ENCODE results near the gene STK11. TPM values are rescaled to one million over a fixed set of nuclear protein-coding genes. Genes with fewer than 3 reads are reported as not detected.

Gene STK11
- total RNA-seq, 1 donor from 2014 or later: 61.6 TPM

DNA sequence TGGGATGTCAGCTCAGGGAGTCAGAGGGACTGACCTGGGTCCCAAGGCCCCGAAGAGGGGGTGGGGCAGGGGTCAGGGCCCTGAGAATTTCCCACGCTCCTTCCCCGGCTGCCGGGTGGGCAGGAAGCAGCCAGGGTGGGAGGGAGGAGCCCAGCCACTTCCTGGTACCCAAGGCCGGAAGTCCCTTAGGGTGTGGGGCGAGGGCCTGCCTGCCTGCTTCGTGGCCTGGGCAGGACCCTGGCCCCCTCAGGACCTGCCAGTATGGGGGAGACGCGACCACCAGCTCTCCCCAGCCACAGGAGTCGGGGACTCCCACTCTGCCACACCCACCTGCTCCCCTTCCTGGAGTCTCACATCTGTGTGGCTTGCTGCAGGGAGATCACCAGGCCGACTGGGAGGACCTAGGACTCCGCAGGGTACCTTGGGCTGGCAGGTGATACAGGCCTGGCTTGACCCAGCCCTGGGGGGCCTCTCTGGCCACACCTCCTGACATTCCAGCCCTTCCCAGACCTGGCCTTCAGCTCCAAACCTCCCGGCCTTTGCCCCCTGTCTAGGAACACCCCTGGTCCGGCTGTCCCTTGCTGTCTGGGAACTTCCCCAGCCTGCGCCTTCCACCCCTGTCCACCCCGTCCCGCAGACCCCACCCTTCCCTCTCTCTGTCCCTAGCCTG lies 53.8 kb downstream of the STK11 start:
- Mint-ChIP-seq H3K4me1 (ENCODE audit: low read depth, unreplicated experiment) (peaks cover 32% of the 10 kb centered on the region), H3K4me3 (ENCODE audit: unreplicated experiment) (peak overlapping the region; percentile 45), H3K9me3 (ENCODE audit: unreplicated experiment) (no peaks in the 10 kb centered on the region), H3K27ac (ENCODE audit: unreplicated experiment) (peak overlapping the region; percentile 92), H3K36me3 (ENCODE audit: low read depth, unreplicated experiment) (peaks cover 6% of the 10 kb centered on the region), H3K27me3 (ENCODE audit: low read depth, unreplicated experiment) (no peaks in the 10 kb centered on the region)
- Histone ChIP-seq H4K20me1 (ENCODE audit: insufficient read depth, low read length) (peaks cover 57% of the 10 kb centered on the region), H3K79me2 (ENCODE audit: insufficient read depth, low read length) (peaks cover 30% of the 10 kb centered on the region), H3K27ac (ENCODE audit: low read depth, low read length) (peak overlapping the region; percentile 69), H3K4me1 (ENCODE audit: insufficient read depth, low read length) (peaks cover 66% of the 10 kb centered on the region), H2AFZ (ENCODE audit: low read depth, low read length) (no peak overlapping the region), H3K9me3 (ENCODE audit: insufficient read depth, low read depth, low read length) (no peaks in the 10 kb centered on the region), H3K27me3 (ENCODE audit: insufficient read depth, low read length) (no peaks in the 10 kb centered on the region), H3K9ac (ENCODE audit: low read length) (peak overlapping the region; percentile 52), H3K36me3 (ENCODE audit: insufficient read depth, low read length) (peaks cover 22% of the 10 kb centered on the region), H3K4me2 (ENCODE audit: low read length) (peak overlapping the region; percentile 79), H3K4me3 (ENCODE audit: insufficient read depth, low read depth, low read length) (no peak overlapping the region)
- FAIRE-seq: no peak
- TF ChIP-seq EZH2 (IDR thresholded peaks at IDR 0.05; ENCODE audit: insufficient read depth, low read length): no peak
- TF ChIP-seq, protein P1, sequence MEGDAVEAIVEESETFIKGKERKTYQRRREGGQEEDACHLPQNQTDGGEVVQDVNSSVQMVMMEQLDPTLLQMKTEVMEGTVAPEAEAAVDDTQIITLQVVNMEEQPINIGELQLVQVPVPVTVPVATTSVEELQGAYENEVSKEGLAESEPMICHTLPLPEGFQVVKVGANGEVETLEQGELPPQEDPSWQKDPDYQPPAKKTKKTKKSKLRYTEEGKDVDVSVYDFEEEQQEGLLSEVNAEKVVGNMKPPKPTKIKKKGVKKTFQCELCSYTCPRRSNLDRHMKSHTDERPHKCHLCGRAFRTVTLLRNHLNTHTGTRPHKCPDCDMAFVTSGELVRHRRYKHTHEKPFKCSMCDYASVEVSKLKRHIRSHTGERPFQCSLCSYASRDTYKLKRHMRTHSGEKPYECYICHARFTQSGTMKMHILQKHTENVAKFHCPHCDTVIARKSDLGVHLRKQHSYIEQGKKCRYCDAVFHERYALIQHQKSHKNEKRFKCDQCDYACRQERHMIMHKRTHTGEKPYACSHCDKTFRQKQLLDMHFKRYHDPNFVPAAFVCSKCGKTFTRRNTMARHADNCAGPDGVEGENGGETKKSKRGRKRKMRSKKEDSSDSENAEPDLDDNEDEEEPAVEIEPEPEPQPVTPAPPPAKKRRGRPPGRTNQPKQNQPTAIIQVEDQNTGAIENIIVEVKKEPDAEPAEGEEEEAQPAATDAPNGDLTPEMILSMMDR (IDR thresholded peaks at IDR 0.05; ENCODE audit: insufficient read depth, low read depth, low read length): no peak
- DNase-seq (ENCODE audit: low read depth): no peak

DNA sequence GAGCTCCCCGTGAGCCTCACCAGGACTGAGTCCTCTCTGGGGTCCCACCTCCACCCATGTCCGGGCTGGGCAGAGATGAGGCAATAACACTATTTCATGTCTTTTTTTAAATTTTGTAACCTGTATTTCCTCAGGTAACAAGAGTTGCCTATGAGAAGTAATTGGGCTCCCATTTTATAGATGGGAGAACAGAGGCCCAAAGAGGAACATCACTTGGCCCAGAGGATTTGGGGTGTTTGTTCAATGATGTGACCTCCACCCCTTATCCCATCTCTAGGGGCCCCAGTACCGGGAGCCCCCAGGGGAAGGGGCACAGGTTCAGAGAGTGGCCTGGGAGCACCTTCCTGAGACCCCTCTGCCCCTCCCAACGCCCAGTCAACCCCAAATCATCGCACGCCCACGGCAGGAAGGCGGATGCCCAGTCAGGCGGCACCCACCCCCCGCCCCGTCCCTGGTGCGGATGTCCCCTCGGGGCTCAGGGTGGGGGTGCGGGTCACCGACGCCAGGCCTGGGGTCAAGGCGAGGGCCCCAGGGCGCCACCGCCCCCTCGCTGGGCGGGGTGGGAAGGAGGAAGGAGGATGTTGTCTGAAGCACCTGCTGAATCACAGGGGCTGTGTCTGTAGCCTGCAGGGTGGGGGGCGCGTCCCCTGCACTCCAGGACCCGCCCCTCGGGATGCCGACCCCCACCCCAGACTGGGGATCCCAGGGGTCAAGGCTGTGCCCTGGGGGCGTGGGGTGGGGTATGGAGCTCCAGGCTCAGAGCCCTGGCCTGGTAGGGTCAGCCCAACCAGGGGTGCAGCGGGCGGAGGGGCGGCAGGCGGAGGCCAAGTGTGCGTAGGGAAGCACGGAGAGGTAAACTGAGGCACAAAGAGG lies 54.5 kb downstream of the STK11 start:
- Histone ChIP-seq H3K9ac (ENCODE audit: low read length) (peak overlapping the region; percentile 52), H4K20me1 (ENCODE audit: insufficient read depth, low read length) (peaks cover 49% of the 10 kb centered on the region), H3K9me3 (ENCODE audit: insufficient read depth, low read depth, low read length) (no peaks in the 10 kb centered on the region), H3K4me3 (ENCODE audit: insufficient read depth, low read depth, low read length) (no peak overlapping the region), H3K27me3 (ENCODE audit: insufficient read depth, low read length) (no peaks in the 10 kb centered on the region), H3K79me2 (ENCODE audit: insufficient read depth, low read length) (peaks cover 23% of the 10 kb centered on the region), H2AFZ (ENCODE audit: low read depth, low read length) (no peak overlapping the region), H3K4me1 (ENCODE audit: insufficient read depth, low read length) (peaks cover 64% of the 10 kb centered on the region), H3K4me2 (ENCODE audit: low read length) (peak overlapping the region; percentile 79), H3K27ac (ENCODE audit: low read depth, low read length) (peak overlapping the region; percentile 69), H3K36me3 (ENCODE audit: insufficient read depth, low read length) (peaks cover 14% of the 10 kb centered on the region)
- H3K9me3 Mint-ChIP-seq (ENCODE audit: unreplicated experiment): no peaks in the 10 kb centered on the region
- no peak for TF ChIP-seq EZH2 (IDR thresholded peaks at IDR 0.05; ENCODE audit: insufficient read depth, low read length)
- TF ChIP-seq, protein P1 (IDR thresholded peaks at IDR 0.05; ENCODE audit: insufficient read depth, low read depth, low read length): no peak
- peak overlapping the region; percentile 45 for H3K4me3 Mint-ChIP-seq (ENCODE audit: unreplicated experiment)
- H3K27me3 Mint-ChIP-seq (ENCODE audit: low read depth, unreplicated experiment): no peaks in the 10 kb centered on the region
- DNase-seq (ENCODE audit: low read depth): no peak
- peaks cover 6% of the 10 kb centered on the region for H3K36me3 Mint-ChIP-seq (ENCODE audit: low read depth, unreplicated experiment)
- peaks cover 29% of the 10 kb centered on the region for H3K4me1 Mint-ChIP-seq (ENCODE audit: low read depth, unreplicated experiment)
- no peak for FAIRE-seq
- peak overlapping the region; percentile 92 for H3K27ac Mint-ChIP-seq (ENCODE audit: unreplicated experiment)
